ENCODE data around the gene STT3A. TPM values are rescaled to one million over a fixed set of nuclear protein-coding genes. Genes with fewer than 3 reads are reported as not detected.

STT3A gene
- total and polyA plus RNA-seq, 2 experiments from 2014 or later: 91.7 to 156 TPM

- peaks cover 53% of the 10 kb centered on the region for H3K36me3 Mint-ChIP-seq (ENCODE audit: low read depth)
- Histone ChIP-seq H3K79me2 (replicated peaks; ENCODE audit: insufficient read depth) (no peaks in the 10 kb centered on the region), H3F3A (replicated peaks; ENCODE audit: low read depth) (no peaks in the 10 kb centered on the region), H3K36me3 (ENCODE audit: insufficient read depth) (peaks cover 49% of the 10 kb centered on the region), H4K20me1 (replicated peaks; ENCODE audit: insufficient read depth) (peaks cover 4% of the 10 kb centered on the region; the same call in 1 of the 2 replicates), H3K9me2 (ENCODE audit: insufficient read depth) (no peaks in the 10 kb centered on the region), H3K4me1 (ENCODE audit: insufficient read depth) (no peaks in the 10 kb centered on the region), H3K4me3 (no peak overlapping the region), H3K27me3 (ENCODE audit: insufficient read depth) (no peaks in the 10 kb centered on the region), H3K27ac (ENCODE audit: low read depth) (no peak overlapping the region), H3K4me2 (no peak overlapping the region), H2AFZ (no peak overlapping the region)
- H3K27ac Mint-ChIP-seq: no peak overlapping the region
- H3K4me1 Mint-ChIP-seq: no peaks in the 10 kb centered on the region
- no peak for DNase-seq (ENCODE audit: low spot score)
- H3K4me3 Mint-ChIP-seq: no peak overlapping the region
- peaks cover 3% of the 10 kb centered on the region for H3K27me3 Mint-ChIP-seq (ENCODE audit: insufficient read depth, low read depth, poor library complexity)
- H3K9me3 Mint-ChIP-seq: no peaks in the 10 kb centered on the region
- TF ChIP-seq STAT1 (IDR thresholded peaks at IDR 0.05; ENCODE audit: unreplicated experiment) (no peak), ZNF462 (CRISPR knock-in tag; IDR thresholded peaks at IDR 0.05) (no peak), CREB1 (CRISPR knock-in tag; IDR thresholded peaks at IDR 0.05; ENCODE audit: low read depth) (no peak), JUNB (IDR thresholded peaks at IDR 0.05; ENCODE audit: unreplicated experiment) (no peak), ETS1 (IDR thresholded peaks at IDR 0.05) (no peak), EZH2 (IDR thresholded peaks at IDR 0.05; ENCODE audit: low read depth, unreplicated experiment) (no peak), ZNF114 (CRISPR knock-in tag; IDR thresholded peaks at IDR 0.05) (no peak), EZH2phosphoT487 (IDR thresholded peaks at IDR 0.05; ENCODE audit: unreplicated experiment) (no peak)
- ATAC-seq: no peak
Observed at GRCh38 chr11:125583496-125583895, 9.2 kb upstream of the STT3A start.

All from GM23338 (cell line).